Measurements from ENCODE around the gene AQP12A. TPM values are rescaled to one million over a fixed set of nuclear protein-coding genes. Genes with fewer than 3 reads are reported as not detected.

AQP12A gene
- total RNA-seq, 1 donor from 2014 or later: not detected

DNA sequence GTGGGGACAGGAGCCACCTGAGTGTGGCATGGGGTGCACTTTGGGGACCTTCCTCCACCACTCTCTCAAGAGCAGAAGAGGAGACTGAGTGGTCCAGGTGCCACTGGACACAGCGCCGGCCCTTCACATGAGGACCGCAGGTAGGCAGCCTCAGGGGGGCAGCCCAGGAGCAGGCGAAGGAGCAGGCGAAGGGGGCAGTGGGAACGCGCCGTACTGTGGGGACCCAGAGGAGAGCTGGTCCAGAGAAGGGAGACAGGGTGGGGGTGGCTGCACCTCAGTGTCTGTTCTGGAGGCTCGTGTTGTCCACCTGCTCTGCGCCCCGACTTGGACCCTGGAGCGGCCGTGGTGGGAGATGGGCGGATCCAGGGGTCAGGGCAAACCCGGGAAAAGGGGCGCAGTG is 55.0 kb downstream of the AQP12A start:
- DNase-seq: no peak

- no peak for DNase-seq
These were observed 55.6 kb downstream of the AQP12A start for GRCh38 chr2:240747256-240747655.

Other genes with a start within 250 kb of the AQP12A start
- 6.3 and 6.8 TPM in 2 replicates for gene ANKMY1, start 133.9 kb upstream of the AQP12A start, total RNA-seq
- gene DUSP28, start 131.5 kb upstream of the AQP12A start, total RNA-seq: 1.9 and 2.4 TPM in 2 replicates
- 42.5 and 117 TPM in 2 replicates for gene RNPEPL1, start 123.4 kb upstream of the AQP12A start, total RNA-seq
- gene CAPN10, start 105.1 kb upstream of the AQP12A start, total RNA-seq: 31.0 and 40.8 TPM in 2 replicates
- gene GPR35, start 66.4 kb upstream of the AQP12A start, total RNA-seq: 0.33 and 0.85 TPM in 2 replicates
- gene AQP12B, start 9.0 kb upstream of the AQP12A start, total RNA-seq: not detected in 2 replicates
- gene KIF1A, start 128.4 kb downstream of the AQP12A start, total RNA-seq: 0.05 TPM in 1 of 2 replicates, not detected in the other
- not detected in 2 replicates for gene AGXT, start 177.0 kb downstream of the AQP12A start, total RNA-seq
- not detected in 2 replicates for gene MAB21L4, start 204.3 kb downstream of the AQP12A start, total RNA-seq
- not detected in 2 replicates for gene CROCC2, start 214.5 kb downstream of the AQP12A start, total RNA-seq